ENCODE results near the gene CMTM2. TPM values are rescaled to one million over a fixed set of nuclear protein-coding genes. Genes with fewer than 3 reads are reported as not detected.
A peak's percentile ranks its signal among the peaks of the same experiment; 100 is the strongest.

The CMTM2 gene
- total and polyA plus RNA-seq, 9 of the 15 experiments (the other 6 are each of a cell fraction or from before 2014, with no cell fraction given), result not detected

GRCh38 chr16:66552286-66553177 is 26.7 kb upstream of the CMTM2 start, which contains the start of gene CKLF (continued):
- TF ChIP-seq, protein P1, sequence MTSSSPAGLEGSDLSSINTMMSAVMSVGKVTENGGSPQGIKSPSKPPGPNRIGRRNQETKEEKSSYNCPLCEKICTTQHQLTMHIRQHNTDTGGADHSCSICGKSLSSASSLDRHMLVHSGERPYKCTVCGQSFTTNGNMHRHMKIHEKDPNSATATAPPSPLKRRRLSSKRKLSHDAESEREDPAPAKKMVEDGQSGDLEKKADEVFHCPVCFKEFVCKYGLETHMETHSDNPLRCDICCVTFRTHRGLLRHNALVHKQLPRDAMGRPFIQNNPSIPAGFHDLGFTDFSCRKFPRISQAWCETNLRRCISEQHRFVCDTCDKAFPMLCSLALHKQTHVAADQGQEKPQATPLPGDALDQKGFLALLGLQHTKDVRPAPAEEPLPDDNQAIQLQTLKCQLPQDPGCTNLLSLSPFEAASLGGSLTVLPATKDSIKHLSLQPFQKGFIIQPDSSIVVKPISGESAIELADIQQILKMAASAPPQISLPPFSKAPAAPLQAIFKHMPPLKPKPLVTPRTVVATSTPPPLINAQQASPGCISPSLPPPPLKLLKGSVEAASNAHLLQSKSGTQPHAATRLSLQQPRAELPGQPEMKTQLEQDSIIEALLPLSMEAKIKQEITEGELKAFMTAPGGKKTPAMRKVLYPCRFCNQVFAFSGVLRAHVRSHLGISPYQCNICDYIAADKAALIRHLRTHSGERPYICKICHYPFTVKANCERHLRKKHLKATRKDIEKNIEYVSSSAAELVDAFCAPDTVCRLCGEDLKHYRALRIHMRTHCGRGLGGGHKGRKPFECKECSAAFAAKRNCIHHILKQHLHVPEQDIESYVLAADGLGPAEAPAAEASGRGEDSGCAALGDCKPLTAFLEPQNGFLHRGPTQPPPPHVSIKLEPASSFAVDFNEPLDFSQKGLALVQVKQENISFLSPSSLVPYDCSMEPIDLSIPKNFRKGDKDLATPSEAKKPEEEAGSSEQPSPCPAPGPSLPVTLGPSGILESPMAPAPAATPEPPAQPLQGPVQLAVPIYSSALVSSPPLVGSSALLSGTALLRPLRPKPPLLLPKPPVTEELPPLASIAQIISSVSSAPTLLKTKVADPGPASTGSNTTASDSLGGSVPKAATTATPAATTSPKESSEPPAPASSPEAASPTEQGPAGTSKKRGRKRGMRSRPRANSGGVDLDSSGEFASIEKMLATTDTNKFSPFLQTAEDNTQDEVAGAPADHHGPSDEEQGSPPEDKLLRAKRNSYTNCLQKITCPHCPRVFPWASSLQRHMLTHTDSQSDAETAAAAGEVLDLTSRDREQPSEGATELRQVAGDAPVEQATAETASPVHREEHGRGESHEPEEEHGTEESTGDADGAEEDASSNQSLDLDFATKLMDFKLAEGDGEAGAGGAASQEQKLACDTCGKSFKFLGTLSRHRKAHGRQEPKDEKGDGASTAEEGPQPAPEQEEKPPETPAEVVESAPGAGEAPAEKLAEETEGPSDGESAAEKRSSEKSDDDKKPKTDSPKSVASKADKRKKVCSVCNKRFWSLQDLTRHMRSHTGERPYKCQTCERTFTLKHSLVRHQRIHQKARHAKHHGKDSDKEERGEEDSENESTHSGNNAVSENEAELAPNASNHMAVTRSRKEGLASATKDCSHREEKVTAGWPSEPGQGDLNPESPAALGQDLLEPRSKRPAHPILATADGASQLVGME (CRISPR knock-in tag; IDR thresholded peaks at IDR 0.05), result peak; percentile 25; the same call in 1 of the 2 replicates
- no peak for TF ChIP-seq HDAC3 (IDR thresholded peaks at IDR 0.05; ENCODE audit: borderline replicate concordance, partially characterized antibody)
- peak; percentile 18; the same call in 1 of the 2 replicates for TF ChIP-seq KLF13 (tag; IDR thresholded peaks at IDR 0.05; ENCODE audit: borderline replicate concordance, low read depth)
- no peak for TF ChIP-seq MYBL2 (IDR thresholded peaks at IDR 0.05; ENCODE audit: low read depth)
- no peak for TF ChIP-seq MYBL2 (CRISPR knock-in tag; IDR thresholded peaks at IDR 0.05; ENCODE audit: borderline replicate concordance)
- TF ChIP-seq MTA2 (IDR thresholded peaks at IDR 0.05; ENCODE audit: low read depth), result no peak
- TF ChIP-seq LCOR (CRISPR knock-in tag; IDR thresholded peaks at IDR 0.05), result peak; percentile 95
- no peak for TF ChIP-seq NFE2 (IDR thresholded peaks at IDR 0.05; ENCODE audit: low read depth)
- peak in 2 of 3 experiments; percentile 75 to 86 for TF ChIP-seq YY1 (IDR thresholded peaks at IDR 0.05; ENCODE audit: borderline replicate concordance in 1 of 3, control insufficient read depth in 1 of 3, extremely low read depth in 1 of 3, insufficient read depth in 3 of 3, insufficient read length in 1 of 3, insufficient replicate concordance in 2 of 3, low read depth in 1 of 3, low read length in 2 of 3)
- TF ChIP-seq, protein P2, sequence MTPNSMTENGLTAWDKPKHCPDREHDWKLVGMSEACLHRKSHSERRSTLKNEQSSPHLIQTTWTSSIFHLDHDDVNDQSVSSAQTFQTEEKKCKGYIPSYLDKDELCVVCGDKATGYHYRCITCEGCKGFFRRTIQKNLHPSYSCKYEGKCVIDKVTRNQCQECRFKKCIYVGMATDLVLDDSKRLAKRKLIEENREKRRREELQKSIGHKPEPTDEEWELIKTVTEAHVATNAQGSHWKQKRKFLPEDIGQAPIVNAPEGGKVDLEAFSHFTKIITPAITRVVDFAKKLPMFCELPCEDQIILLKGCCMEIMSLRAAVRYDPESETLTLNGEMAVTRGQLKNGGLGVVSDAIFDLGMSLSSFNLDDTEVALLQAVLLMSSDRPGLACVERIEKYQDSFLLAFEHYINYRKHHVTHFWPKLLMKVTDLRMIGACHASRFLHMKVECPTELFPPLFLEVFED (CRISPR knock-in tag; conservative IDR thresholded peaks at IDR 0.05), result 0 out of 2 replicates have a peak, but pooled peaks have one; percentile 28
- no peak for TF ChIP-seq HNRNPK (IDR thresholded peaks at IDR 0.05; ENCODE audit: low read depth, low read length, poor library complexity, severe bottlenecking)
- no peak for TF ChIP-seq ZNF212 (CRISPR knock-in tag; IDR thresholded peaks at IDR 0.05)
- TF ChIP-seq UBTF (IDR thresholded peaks at IDR 0.05; ENCODE audit: borderline replicate concordance in 1 of 2, low read depth in 2 of 2, low read length in 2 of 2), result peak in 1 of 2 experiments; percentile 67; a peak in 2 of 4 replicates
- TF ChIP-seq CEBPB (tag; IDR thresholded peaks at IDR 0.05), result no peak

Data from K562 (cell line).